GM21723 (cell line): ENCODE measurements around the gene HSD11B1L.

Experiments used
- ATAC-seq: cut with Tn5 transposase; IDR thresholded peaks from one replicate; pipeline ENCODE4 v1.9.1; 2021; ENCODE audit warnings: mild to moderate bottlenecking, moderate library complexity; ENCODE audit not compliant: unreplicated experiment

The HSD11B1L gene

GRCh38 chr19:5666921-5667610 lies 13.8 kb upstream of the HSD11B1L start:
- ATAC-seq: no peak

- no peak for ATAC-seq
These were observed 13.0 kb upstream of the HSD11B1L start for GRCh38 chr19:5667751-5668271.

GRCh38 chr19:5669212-5669611 lies 11.6 kb upstream of the HSD11B1L start:
- no peak for ATAC-seq

- ATAC-seq: no peak
These were observed 9.2 kb upstream of the HSD11B1L start for GRCh38 chr19:5671600-5671999.

GRCh38 chr19:5672708-5673459 lies 7.9 kb upstream of the HSD11B1L start:
- no peak for ATAC-seq

GRCh38 chr19:5673752-5674151 lies 7.1 kb upstream of the HSD11B1L start:
- ATAC-seq: no peak

- no peak for ATAC-seq
These were observed 6.1 kb upstream of the HSD11B1L start for GRCh38 chr19:5674714-5675113.

GRCh38 chr19:5676105-5676771 lies 4.6 kb upstream of the HSD11B1L start:
- no peak for ATAC-seq

- ATAC-seq: no peak
These were observed 4.1 kb upstream of the HSD11B1L start for GRCh38 chr19:5676772-5677105.

GRCh38 chr19:5677136-5677535 lies 3.7 kb upstream of the HSD11B1L start:
- ATAC-seq: no peak

GRCh38 chr19:5677580-5677979 lies 3.2 kb upstream of the HSD11B1L start:
- no peak for ATAC-seq

- ATAC-seq: no peak
These were observed 2.6 kb upstream of the HSD11B1L start for GRCh38 chr19:5678071-5678718.

GRCh38 chr19:5679289-5680083 lies 1.3 kb upstream of the HSD11B1L start:
- ATAC-seq: no peak

GRCh38 chr19:5680084-5680436 lies 767 bp upstream of the HSD11B1L start:
- ATAC-seq: no peak

GRCh38 chr19:5681391-5682106 lies 722 bp downstream of the HSD11B1L start:
- no peak for ATAC-seq

- no peak for ATAC-seq
These were observed 1.3 kb downstream of the HSD11B1L start for GRCh38 chr19:5682107-5682482.

- no peak for ATAC-seq
These were observed 2.5 kb downstream of the HSD11B1L start for GRCh38 chr19:5683177-5683886.

- no peak for ATAC-seq
These were observed 4.0 kb downstream of the HSD11B1L start for GRCh38 chr19:5684694-5685430.

GRCh38 chr19:5686326-5686646 lies 5.5 kb downstream of the HSD11B1L start:
- no peak for ATAC-seq
